Activated CD8-positive, alpha-beta T cell treated with anti-CD3 and anti-CD28 coated beads for 36 hours (primary cell): ENCODE data around the gene ZNF787. TPM values are rescaled to one million over a fixed set of nuclear protein-coding genes. Genes with fewer than 3 reads are reported as not detected.

Experiments
- ATAC-seq: fragments of 200-7000 bp; cut with Tn5 transposase; one replicate; pipeline ENCODE4 v1.10.0; 2021; ENCODE audit warnings: mild to moderate bottlenecking, moderate library complexity
- CTCF ChIA-PET: fragments of 350-600 bp; sonication (Branson Sonifier 250); formaldehyde crosslinking; loops from one replicate; lab custom pipeline; 2021; ENCODE audit warnings: antibody characterized with exemption; lab: Charles Lee
- POLR2A ChIA-PET: fragments of 350-600 bp; sonication (Branson Sonifier 250); formaldehyde crosslinking; loops from one replicate; lab custom pipeline; 2021; ENCODE audit warnings: antibody characterized with exemption; lab: Charles Lee
- DNase-seq: peaks from one replicate; pipeline ENCODE4 v3.0.0-alpha.2; 2020
- H3K27ac Mint-ChIP-seq: one replicate; pipeline ENCODE4 v1.8.0; 2021; ENCODE audit warnings: mild to moderate bottlenecking, mixed read lengths
- H3K27me3 Mint-ChIP-seq: one replicate; pipeline ENCODE4 v1.8.0; 2021; ENCODE audit warnings: mixed read lengths
- H3K36me3 Mint-ChIP-seq: one replicate; pipeline ENCODE4 v1.8.0; 2021; ENCODE audit warnings: low read depth, mixed read lengths
- H3K4me1 Mint-ChIP-seq: one replicate; pipeline ENCODE4 v1.8.0; 2021; ENCODE audit warnings: low read depth, mixed read lengths
- H3K4me3 Mint-ChIP-seq: one replicate; pipeline ENCODE4 v1.8.0; 2021; ENCODE audit warnings: mild to moderate bottlenecking, moderate library complexity, mixed read lengths
- H3K9me3 Mint-ChIP-seq: one replicate; pipeline ENCODE4 v1.8.0; 2021; ENCODE audit warnings: mixed read lengths
- intact Hi-C: fragments of 100-400 bp; cut with micrococcal nuclease; formaldehyde crosslinking; loops from one replicate; pipeline ENCODE4 v1.10.0; 2022
- total RNA-seq, 2 experiments: library from RNA; stranded (reverse); gene quantifications; one replicate each; pipeline ENCODE4 v1.2.3, GENCODE V29; 2021
- TF ChIP-seq, protein P1 (sequence below): fragments of 200-600 bp; IDR thresholded peaks from one replicate; pipeline ENCODE4 v1.8.0; 2022; ENCODE audit warnings: antibody characterized with exemption, mild to moderate bottlenecking

ZNF787 gene
- total RNA-seq, 2 experiments from 2014 or later = 24.2 to 25.8 TPM

- TF ChIP-seq, protein P1, sequence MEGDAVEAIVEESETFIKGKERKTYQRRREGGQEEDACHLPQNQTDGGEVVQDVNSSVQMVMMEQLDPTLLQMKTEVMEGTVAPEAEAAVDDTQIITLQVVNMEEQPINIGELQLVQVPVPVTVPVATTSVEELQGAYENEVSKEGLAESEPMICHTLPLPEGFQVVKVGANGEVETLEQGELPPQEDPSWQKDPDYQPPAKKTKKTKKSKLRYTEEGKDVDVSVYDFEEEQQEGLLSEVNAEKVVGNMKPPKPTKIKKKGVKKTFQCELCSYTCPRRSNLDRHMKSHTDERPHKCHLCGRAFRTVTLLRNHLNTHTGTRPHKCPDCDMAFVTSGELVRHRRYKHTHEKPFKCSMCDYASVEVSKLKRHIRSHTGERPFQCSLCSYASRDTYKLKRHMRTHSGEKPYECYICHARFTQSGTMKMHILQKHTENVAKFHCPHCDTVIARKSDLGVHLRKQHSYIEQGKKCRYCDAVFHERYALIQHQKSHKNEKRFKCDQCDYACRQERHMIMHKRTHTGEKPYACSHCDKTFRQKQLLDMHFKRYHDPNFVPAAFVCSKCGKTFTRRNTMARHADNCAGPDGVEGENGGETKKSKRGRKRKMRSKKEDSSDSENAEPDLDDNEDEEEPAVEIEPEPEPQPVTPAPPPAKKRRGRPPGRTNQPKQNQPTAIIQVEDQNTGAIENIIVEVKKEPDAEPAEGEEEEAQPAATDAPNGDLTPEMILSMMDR = no peak
- Mint-ChIP-seq H3K4me3 (no peak overlapping the region), H3K27ac (no peak overlapping the region), H3K9me3 (no peaks in the 10 kb centered on the region), H3K36me3 (peaks cover 11% of the 10 kb centered on the region), H3K27me3 (no peaks in the 10 kb centered on the region), H3K4me1 (peaks cover 14% of the 10 kb centered on the region)
- no peak for ATAC-seq
- no peak for DNase-seq
- ChIA-PET CTCF (interaction anchor here (0.8 to 1.2 kb wide), 3 partner anchors 11 to 175 kb away, joined by 3 to 4 read pairs (median 3); no protein-coding TSS in a partner anchor), POLR2A (no interaction called here)
- intact Hi-C loops = loop anchor here (10.0 kb wide), 1 partner anchor 53 kb away; no protein-coding TSS in a partner anchor
Observed at GRCh38 chr19:56158170-56158757, 37.2 kb upstream of the ZNF787 start.

GRCh38 chr19:56156768-56157167 lies 35.7 kb upstream of the ZNF787 start:
- Mint-ChIP-seq H3K4me1 (peaks cover 18% of the 10 kb centered on the region), H3K9me3 (no peaks in the 10 kb centered on the region), H3K4me3 (no peak overlapping the region), H3K27ac (no peak overlapping the region), H3K27me3 (no peaks in the 10 kb centered on the region), H3K36me3 (peaks cover 13% of the 10 kb centered on the region)
- TF ChIP-seq, protein P1 = no peak
- DNase-seq = no peak
- intact Hi-C loops = loop anchor here (10.0 kb wide), 1 partner anchor 52 kb away; no protein-coding TSS in a partner anchor
- no peak for ATAC-seq
- ChIA-PET POLR2A (no interaction called here), CTCF (no interaction called here)

DNA sequence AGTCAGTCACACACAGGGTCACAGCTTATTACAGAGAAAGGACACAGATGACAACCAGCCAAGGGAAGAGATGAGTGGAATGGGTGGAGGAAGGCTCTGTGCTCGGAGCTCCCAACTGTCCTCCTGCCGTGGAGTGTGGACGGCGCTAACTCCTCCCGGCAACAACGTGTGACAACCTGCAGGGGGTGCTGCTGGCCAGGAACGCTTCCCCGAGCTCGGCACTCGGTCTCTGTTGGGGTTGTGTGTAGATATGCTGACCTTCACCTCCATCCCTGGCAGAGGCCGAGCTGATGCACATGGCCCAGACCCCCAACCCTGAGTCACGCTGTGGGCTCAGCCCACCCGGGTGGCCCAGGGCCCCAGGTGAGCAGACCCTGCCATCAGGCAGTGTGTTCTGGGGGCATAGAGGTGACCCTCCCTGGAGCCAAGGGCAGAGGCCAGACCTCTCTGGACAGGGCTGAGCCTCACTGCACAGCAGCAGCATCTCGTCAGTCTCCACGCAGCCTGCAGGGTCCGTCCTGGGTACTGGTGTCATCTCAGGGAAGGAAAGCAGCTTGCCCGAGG lies 34.1 kb upstream of the ZNF787 start:
- ChIA-PET CTCF (interaction anchor here (0.8 to 1.5 kb wide), 5 partner anchors 16 to 116 kb away, joined by 3 to 6 read pairs (median 4); no protein-coding TSS in a partner anchor), POLR2A (no interaction called here)
- intact Hi-C loops = loop anchor here (10.0 kb wide), 1 partner anchor 50 kb away; no protein-coding TSS in a partner anchor
- Mint-ChIP-seq H3K27ac (no peak overlapping the region), H3K9me3 (no peaks in the 10 kb centered on the region), H3K36me3 (peaks cover 12% of the 10 kb centered on the region), H3K4me1 (peaks cover 18% of the 10 kb centered on the region), H3K27me3 (no peaks in the 10 kb centered on the region), H3K4me3 (no peak overlapping the region)
- TF ChIP-seq, protein P1 = peak; percentile 30
- ATAC-seq = no peak
- DNase-seq = peak; percentile 10

GRCh38 chr19:56153507-56153906 lies 32.4 kb upstream of the ZNF787 start:
- TF ChIP-seq, protein P1 = no peak
- POLR2A ChIA-PET = no interaction called here
- no peak for DNase-seq
- ATAC-seq = no peak
- H3K27ac Mint-ChIP-seq = peak overlapping the region; percentile 71
- CTCF ChIA-PET = no interaction called here
- H3K9me3 Mint-ChIP-seq = peaks cover 2% of the 10 kb centered on the region
- H3K36me3 Mint-ChIP-seq = peaks cover 9% of the 10 kb centered on the region
- intact Hi-C loops = loop anchor here (10.0 kb wide), 1 partner anchor 49 kb away; no protein-coding TSS in a partner anchor
- no peak overlapping the region for H3K4me3 Mint-ChIP-seq
- H3K27me3 Mint-ChIP-seq = no peaks in the 10 kb centered on the region
- peaks cover 21% of the 10 kb centered on the region for H3K4me1 Mint-ChIP-seq

GRCh38 chr19:56152644-56153043 lies 31.5 kb upstream of the ZNF787 start:
- ATAC-seq (no peak), DNase-seq (no peak)
- intact Hi-C loops = loop anchor here (10.0 kb wide), 1 partner anchor 48 kb away; no protein-coding TSS in a partner anchor
- no peak overlapping the region for H3K4me3 Mint-ChIP-seq
- peaks cover 2% of the 10 kb centered on the region for H3K9me3 Mint-ChIP-seq
- peaks cover 21% of the 10 kb centered on the region for H3K4me1 Mint-ChIP-seq
- H3K27ac Mint-ChIP-seq = no peak overlapping the region
- H3K27me3 Mint-ChIP-seq = no peaks in the 10 kb centered on the region
- ChIA-PET POLR2A (no interaction called here), CTCF (no interaction called here)
- H3K36me3 Mint-ChIP-seq = peaks cover 15% of the 10 kb centered on the region
- TF ChIP-seq, protein P1 = no peak
